Urothelium cell line (cell line): ENCODE data around the gene LEAP2.

Experiments
- DNase-seq: peaks from one replicate; pipeline ENCODE4 v3.0.0; 2011; ENCODE audit warnings: low spot score, mixed read lengths
- FAIRE-seq: peaks from 2 replicates; lab custom pipeline; 2011; peaks lifted over from hg19 to GRCh38; lab: Jason Lieb, UNC

The LEAP2 gene

DNA sequence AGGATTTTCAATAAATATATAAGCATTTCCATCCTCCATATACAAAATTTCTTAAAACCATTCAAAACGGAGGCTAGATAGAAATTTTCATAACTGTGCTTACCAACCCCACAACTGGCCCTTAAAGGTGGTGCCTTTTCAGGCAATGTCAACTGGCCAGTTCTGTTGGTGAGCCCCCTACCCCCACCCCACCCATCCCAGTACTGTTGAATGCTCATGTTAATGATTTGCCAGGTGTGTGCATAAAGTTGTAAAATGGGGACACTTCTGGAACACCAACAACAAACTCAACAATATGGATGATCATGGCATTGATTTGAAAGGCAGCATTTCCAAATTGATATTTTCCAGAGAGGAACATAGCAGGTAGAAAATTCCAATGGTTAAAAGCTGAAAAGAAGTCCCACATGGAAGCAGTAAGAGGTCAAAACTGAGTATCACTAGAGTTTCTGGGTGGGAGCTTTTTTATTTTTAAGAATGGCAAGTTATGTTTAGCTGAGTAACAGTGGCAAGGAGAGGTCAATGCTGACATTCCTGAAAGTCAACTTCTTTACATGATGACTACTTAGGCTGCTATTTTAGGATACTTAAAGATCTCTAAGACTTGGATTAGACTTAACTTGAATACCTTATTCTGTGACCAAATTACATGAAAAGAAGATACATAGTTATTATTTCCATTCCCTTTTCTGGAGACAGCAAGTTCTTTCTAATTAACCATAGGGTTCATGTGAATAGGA, 2.7 kb downstream of the LEAP2 start:
- peak; percentile 42 for FAIRE-seq
- no peak for DNase-seq

DNA sequence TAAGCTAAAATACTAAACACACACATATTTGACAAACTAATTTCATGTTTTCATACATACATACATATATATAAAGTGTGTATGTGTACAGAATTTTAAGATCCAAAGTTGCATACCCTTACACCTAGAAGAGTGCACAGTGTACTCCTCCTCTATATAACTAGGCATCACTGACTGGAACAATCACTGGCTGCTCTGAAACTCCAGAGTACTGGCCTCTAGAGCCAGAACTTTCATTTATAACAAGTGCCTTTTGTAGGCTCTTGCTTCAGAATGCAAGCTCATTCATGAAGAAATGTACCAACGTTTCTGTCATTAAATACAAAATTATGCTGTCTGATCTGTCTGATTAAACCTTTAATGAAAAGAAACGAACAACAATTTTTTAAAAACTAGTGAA, 4.0 kb downstream of the LEAP2 start:
- no peak for DNase-seq
- FAIRE-seq, result no peak

- FAIRE-seq (no peak), DNase-seq (no peak)
These were observed 4.5 kb downstream of the LEAP2 start for GRCh38 chr5:132877938-132878337.

GRCh38 chr5:132883261-132883834, 9.9 kb downstream of the LEAP2 start:
- DNase-seq (peak; percentile 73), FAIRE-seq (no peak)

GRCh38 chr5:132884548-132884947, 11.1 kb downstream of the LEAP2 start:
- FAIRE-seq, result no peak
- DNase-seq, result no peak

GRCh38 chr5:132886064-132886823, 12.8 kb downstream of the LEAP2 start:
- DNase-seq, result no peak
- no peak for FAIRE-seq

DNA sequence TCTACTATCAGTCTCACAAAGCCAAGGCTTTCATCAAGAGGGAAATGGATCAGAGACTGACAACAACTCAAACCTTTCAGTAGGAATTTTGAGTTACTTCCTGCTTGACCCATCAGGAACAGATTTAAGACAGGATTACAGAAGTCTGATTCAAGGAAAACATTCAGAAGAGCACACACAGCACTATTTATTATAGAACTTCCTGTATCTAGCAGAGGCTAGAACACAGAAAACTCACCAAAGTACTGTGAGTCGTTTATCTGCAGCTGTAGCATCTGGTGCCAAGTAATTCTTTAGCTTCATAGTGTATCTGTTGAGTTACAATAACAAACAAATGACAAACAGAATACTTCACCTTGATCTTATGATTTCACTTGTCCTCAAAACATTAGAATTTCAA, 13.8 kb downstream of the LEAP2 start:
- FAIRE-seq (no peak), DNase-seq (no peak)

DNA sequence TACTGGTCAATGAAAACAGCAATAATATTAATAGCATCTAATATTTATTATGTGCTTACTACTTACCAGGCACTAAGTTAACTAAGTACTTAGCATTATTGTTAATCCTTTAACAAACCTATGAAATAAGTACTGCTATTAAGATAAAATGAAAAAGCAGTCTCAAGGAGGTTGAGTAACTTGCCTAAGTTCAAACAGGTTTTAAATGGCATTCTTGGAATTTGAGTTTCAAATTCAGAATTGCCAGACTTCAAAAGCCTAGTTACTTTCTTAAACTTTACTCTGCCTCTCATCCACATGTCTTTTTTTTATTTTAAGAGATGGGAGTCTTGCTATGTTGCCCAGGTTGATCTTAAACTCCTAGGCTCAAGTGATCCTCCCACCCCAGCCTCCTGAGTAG, 16.0 kb downstream of the LEAP2 start:
- no peak for DNase-seq
- FAIRE-seq, result no peak

DNA sequence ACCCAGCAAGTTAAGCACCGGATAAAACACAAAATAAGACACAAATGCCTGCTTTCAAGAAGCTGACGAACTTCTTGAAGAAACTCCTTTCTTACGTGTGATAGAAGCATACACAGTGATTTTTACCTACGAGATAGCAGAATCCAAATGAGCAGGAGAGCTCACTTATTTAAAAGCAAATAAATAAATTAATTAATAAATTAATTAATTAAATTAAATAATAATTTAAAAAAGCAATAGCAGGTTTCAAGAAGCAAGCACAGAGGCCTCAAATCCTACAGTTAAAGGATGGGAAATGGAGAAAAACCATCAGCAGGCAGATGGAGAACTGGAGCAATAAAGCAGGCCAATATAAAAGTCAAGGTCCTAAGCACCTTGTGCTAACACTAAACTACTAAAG, 17.3 kb downstream of the LEAP2 start:
- no peak for FAIRE-seq
- DNase-seq, result no peak

DNA sequence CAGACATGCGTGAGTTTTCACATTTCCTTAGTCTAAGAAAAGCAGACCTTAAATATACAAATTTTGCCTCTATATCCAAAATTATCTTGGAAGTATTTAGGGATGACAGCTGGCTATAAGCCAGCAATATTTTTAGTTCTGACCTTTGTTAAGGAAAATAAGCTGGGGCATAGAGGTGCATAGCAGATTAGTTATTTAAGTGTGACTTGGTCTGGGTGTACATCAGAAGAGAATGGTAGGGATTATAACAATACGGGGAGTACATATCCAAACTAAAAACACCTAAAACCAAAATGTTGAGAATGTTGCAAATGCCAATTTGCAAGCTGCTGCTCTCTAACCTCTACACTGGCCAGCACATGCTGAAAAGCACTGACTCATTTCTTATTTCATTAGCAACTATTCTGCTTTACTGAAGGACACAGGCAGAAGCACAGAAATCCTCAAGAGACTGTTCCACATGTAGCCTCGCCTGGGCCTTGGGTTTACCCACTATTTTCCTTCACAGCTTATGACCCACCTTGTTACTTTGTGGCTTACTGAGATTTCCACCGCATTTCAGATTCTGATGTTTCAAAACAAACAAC, 22.3 kb downstream of the LEAP2 start:
- no peak for FAIRE-seq

DNA sequence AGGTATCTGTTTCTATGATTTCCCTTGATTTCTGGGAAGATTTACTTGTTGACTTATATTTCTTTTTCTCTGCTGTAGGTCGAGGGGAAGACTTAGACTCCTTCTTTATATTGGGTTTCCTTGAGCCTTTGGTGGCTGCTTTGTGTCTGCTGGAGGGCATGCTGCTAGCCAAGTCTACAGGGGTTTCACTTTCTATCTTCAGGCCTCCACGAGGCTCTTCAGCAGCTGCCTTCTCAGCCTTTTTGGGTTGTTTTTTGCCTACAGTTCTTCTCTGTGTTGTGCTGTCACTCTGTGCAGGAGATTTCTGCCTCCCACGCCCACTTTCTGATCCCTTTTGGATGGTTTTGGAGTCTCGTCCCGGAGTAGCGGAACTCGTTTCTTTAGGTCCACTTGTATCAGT, 23.2 kb downstream of the LEAP2 start:
- FAIRE-seq (no peak), DNase-seq (no peak)

More for the DNA sequence above, 22.3 kb downstream of the LEAP2 start:
- DNase-seq, result no peak

- FAIRE-seq (no peak), DNase-seq (no peak)
These were observed 24.6 kb downstream of the LEAP2 start for GRCh38 chr5:132898094-132898493.

DNA sequence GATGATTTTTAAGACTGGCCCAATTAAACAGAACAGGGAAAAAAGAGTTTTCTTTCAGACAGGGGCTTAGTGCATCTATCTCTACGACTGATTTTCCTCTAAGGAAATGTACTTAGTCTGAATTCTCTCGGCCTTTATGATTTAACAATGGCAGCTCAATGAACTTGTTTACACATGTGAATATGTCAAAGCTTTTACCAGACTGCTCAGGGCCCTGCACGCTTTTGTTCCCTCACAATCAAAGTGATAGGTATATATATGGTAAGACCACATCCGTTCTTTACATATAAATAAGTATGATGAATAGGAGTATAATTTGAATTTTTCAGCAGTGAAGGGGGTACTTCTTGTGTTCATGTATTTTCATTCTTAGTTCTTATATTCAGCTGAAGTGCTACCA, 27.6 kb downstream of the LEAP2 start:
- no peak for FAIRE-seq
- no peak for DNase-seq

GRCh38 chr5:132901730-132902129, 28.3 kb downstream of the LEAP2 start:
- FAIRE-seq, result no peak
- no peak for DNase-seq

DNA sequence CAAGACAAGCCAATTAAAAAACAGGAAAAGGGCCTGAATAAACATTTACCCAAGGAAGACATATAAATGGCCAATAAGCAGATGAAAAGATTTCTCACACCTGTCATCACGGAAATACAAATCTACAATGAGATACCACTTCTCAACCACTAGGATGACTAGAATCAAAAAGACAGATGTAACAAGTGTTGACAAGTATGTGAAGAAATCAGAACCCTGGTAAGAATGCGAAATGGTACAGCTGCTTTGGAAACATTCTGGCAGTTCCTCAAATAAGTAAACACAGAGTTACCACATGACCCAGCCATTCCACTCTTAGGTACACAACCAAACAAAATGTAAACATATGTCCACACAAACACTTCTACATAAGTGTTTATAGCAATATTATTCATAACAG, 32.5 kb downstream of the LEAP2 start:
- DNase-seq (no peak), FAIRE-seq (no peak)

GRCh38 chr5:132907161-132907560, 33.7 kb downstream of the LEAP2 start:
- no peak for FAIRE-seq
- no peak for DNase-seq

DNA sequence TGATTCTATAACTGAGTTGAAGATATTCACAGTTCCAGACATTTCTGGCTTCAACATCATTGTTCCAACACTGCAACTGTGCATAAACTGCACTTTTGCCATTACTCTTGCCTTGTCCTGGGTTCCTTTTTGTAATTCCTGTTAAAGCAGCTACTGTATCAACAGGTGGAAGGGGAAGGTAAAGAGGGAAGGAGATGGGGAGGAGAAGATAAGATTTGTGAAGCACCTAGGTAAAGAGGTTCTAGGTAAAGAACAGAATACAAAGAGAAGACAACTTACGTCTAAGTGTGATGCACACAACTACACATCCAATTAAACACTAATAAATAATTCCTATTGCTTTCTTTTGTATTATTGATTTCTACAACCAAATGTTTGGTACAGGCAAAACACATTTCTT, 36.2 kb downstream of the LEAP2 start:
- no peak for FAIRE-seq
- DNase-seq, result no peak

DNA sequence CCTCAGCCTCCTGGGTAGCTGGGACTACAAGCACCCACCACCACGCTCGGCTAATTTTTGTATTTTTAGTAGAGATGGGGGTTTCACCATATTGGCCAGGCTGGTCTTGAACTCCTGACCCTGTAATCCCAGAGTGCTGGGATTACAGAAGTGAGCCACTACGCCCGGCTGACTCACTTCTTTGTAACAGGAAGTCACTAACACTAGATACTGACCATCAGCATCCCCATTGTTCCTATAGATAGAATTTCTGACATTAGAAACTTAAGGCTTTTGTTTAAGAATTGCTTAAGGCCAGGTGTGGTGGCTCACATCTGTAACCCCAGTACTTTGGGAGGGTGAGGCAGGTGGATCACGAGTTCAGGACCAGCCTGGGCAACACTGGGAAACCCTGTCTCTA, 42.2 kb downstream of the LEAP2 start:
- DNase-seq (no peak), FAIRE-seq (peak; percentile 30)

DNA sequence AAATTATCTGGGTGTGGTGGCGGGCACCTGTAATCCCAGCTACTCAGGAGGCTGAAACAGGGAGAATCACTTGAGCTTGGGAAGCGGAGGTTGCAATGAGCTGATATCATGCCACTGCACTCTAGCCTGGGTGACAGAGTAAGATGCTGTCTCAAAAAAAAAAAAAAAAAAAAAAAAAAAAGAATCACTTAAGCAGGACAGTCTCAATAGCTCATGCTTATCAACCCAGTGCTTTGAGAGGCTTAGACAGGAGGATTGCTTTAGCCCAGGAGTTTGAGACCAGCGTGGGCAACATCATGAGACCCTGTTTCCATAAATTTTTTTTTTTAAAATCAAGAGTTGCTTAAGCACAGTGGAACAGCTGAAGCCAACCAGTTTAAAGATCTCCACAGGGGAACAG, 42.6 kb downstream of the LEAP2 start:
- DNase-seq, result no peak
- FAIRE-seq, result peak; percentile 9
